ENCODE results near the gene AOC3. TPM values are rescaled to one million over a fixed set of nuclear protein-coding genes. Genes with fewer than 3 reads are reported as not detected.
A peak's percentile ranks its signal among the peaks of the same experiment; 100 is the strongest.
"Not testable (repeated sequence)": the region's sequence is repeated elsewhere in the genome, so short reads cannot be mapped to it uniquely, and the experiment has no call there.

AOC3 gene
- total RNA-seq, 1 experiment from 2014 or later: 0.17 TPM

- DNase-seq (ENCODE audit: low read depth): peak; percentile 56
Observed at GRCh38 chr17:42843358-42843934, 7.6 kb upstream of the AOC3 start.

DNA sequence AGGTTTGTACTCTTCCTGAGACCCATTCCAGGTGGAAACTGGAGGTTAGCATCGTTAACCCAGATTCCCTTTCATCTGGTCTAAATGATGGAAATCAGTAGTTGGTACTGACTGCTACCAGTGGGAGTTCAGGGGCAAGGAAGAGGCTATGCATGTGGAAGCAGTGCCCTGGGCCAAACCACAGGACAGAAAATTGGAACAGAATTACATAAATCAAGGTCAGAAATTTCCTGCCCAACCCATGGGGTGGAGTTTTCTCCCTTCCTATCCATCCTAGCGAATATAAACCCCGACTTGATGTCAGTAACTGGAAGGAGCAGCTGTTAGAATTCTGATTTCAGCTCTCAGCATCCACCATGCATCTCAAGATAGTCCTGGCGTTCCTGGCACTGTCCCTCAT, 6.7 kb upstream of the AOC3 start, which contains the start of gene AOC2:
AOC2 (plus strand) TSS at position 310 of the 400 bp plus-strand sequence; CDS start at position 357, 47 bp downstream.
- no peak for DNase-seq (ENCODE audit: low read depth)

- DNase-seq (ENCODE audit: low read depth): no peak
Observed at GRCh38 chr17:42844761-42845555, 6.0 kb upstream of the AOC3 start.

DNA sequence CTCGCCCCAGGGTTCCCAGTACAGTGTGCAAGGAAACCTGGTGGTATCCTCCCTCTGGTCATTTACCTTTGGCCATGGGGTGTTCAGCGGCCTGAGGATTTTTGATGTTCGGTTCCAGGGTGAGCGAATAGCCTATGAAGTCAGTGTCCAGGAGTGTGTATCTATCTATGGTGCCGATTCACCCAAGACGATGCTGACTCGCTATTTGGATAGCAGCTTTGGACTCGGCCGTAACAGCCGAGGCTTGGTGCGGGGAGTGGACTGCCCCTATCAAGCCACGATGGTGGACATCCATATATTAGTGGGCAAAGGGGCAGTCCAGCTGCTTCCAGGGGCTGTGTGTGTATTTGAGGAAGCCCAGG, 5.5 kb upstream of the AOC3 start:
- no peak for DNase-seq (ENCODE audit: low read depth)

- DNase-seq (ENCODE audit: low read depth): peak; percentile 61
Observed at GRCh38 chr17:42845918-42846593, 4.9 kb upstream of the AOC3 start.

DNA sequence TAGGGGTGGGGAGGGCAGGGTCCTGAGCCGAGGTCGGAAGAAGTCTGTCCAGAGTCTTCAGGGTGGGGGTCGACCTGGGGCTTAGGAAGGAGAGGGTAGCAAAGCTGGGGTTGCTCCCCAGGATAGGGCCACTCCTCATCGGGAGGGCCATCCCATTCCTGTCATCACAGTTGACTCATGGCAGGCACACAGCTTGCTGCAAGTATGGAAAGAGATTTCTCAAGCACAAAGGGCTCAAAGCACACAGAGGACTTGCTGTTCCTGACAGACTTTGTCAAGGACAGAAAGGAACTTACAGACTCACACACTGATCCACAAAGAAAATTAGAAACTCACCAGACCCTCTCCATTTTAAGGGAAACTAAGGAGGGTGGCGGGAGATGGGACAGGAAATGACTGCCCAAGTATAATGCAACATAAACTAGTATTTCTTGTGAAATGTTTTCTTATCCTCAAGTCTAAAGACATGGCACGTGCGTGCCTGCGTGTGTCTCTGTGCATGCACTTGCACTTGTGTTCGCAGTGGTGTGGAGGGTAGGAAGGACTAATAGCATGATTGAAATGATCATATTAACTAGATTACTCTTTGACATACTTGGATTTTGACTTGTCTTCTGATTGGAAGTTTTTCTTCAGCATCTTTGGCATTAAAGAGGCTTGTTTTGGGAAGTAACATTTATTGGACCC, 4.3 kb upstream of the AOC3 start:
- peak; percentile 54 for DNase-seq (ENCODE audit: low read depth)

- no peak for DNase-seq (ENCODE audit: low read depth)
Observed at GRCh38 chr17:42848093-42848492, 2.9 kb upstream of the AOC3 start.

- DNase-seq (ENCODE audit: low read depth): no peak
Observed at GRCh38 chr17:42849031-42849430, 2.0 kb upstream of the AOC3 start.

GRCh38 chr17:42849451-42850181, 1.4 kb upstream of the AOC3 start:
- no peak for DNase-seq (ENCODE audit: low read depth)

DNA sequence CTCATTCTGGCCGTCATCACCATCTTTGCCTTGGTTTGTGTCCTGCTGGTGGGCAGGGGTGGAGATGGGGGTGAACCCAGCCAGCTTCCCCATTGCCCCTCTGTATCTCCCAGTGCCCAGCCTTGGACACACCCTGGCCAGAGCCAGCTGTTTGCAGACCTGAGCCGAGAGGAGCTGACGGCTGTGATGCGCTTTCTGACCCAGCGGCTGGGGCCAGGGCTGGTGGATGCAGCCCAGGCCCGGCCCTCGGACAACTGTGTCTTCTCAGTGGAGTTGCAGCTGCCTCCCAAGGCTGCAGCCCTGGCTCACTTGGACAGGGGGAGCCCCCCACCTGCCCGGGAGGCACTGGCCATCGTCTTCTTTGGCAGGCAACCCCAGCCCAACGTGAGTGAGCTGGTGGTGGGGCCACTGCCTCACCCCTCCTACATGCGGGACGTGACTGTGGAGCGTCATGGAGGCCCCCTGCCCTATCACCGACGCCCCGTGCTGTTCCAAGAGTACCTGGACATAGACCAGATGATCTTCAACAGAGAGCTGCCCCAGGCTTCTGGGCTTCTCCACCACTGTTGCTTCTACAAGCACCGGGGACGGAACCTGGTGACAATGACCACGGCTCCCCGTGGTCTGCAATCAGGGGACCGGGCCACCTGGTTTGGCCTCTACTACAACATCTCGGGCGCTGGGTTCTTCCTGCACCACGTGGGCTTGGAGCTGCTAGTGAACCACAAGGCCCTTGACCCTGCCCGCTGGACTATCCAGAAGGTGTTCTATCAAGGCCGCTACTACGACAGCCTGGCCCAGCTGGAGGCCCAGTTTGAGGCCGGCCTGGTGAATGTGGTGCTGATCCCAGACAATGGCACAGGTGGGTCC, 607 bp downstream of the AOC3 start:
- not testable (repeated sequence) for DNase-seq (ENCODE audit: low read depth)

DNA sequence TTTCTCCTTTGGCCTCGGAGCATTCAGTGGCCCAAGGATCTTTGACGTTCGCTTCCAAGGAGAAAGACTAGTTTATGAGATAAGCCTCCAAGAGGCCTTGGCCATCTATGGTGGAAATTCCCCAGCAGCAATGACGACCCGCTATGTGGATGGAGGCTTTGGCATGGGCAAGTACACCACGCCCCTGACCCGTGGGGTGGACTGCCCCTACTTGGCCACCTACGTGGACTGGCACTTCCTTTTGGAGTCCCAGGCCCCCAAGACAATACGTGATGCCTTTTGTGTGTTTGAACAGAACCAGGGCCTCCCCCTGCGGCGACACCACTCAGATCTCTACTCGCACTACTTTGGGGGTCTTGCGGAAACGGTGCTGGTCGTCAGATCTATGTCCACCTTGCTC, 1.4 kb downstream of the AOC3 start:
- DNase-seq (ENCODE audit: low read depth): no peak

- DNase-seq (ENCODE audit: low read depth): no peak
Observed at GRCh38 chr17:42853004-42853403, 2.0 kb downstream of the AOC3 start.

GRCh38 chr17:42853597-42853967, 2.6 kb downstream of the AOC3 start:
- no peak for DNase-seq (ENCODE audit: low read depth)

DNA sequence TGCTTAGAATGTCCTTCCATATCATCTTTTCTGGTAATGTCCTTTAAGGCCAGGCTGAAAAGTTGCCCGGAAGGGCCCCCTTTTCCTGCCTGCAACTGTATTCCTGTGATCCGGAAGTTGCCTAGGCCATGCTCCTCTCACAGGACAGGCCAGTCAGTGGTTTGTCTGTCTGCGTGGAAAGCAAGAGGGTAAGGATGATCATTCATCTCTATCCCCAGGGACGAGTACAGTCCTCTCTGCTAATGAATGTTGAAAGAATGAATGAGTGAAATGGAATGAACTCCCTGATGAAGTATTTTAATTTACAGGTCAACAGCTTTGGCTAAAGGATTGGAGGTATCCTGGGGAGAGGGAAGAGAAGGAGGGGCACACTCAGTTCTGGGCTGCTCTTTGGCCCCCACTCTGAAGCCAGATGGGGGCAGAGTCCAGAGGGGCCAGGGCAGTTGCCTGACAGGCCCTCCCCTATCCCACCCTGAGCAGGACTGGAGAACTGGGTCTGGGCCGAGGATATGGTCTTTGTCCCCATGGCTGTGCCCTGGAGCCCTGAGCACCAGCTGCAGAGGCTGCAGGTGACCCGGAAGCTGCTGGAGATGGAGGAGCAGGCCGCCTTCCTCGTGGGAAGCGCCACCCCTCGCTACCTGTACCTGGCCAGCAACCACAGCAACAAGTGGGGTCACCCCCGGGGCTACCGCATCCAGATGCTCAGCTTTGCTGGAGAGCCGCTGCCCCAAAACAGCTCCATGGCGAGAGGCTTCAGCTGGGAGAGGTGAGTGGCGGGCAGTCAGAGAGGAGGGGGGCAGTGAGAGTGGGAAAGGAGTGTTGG, 3.2 kb downstream of the AOC3 start:
- DNase-seq (ENCODE audit: low read depth): no peak

- no peak for DNase-seq (ENCODE audit: low read depth)
Observed at GRCh38 chr17:42855048-42855596, 4.1 kb downstream of the AOC3 start.

DNA sequence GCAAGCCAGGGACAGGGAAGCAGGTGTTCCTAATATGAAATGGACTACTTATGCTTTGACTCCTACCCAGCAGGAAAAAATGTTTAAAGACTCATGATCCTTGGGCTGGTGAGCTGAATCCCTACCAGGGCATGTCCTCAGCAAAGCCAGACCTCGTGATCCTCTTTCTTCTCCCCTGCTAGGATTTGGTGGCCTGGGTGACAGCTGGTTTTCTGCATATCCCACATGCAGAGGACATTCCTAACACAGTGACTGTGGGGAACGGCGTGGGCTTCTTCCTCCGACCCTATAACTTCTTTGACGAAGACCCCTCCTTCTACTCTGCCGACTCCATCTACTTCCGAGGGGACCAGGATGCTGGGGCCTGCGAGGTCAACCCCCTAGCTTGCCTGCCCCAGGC, 5.1 kb downstream of the AOC3 start:
- DNase-seq (ENCODE audit: low read depth): not testable (repeated sequence)

- DNase-seq (ENCODE audit: low read depth): not testable (repeated sequence)
Observed at GRCh38 chr17:42856516-42856915, 5.5 kb downstream of the AOC3 start.

- DNase-seq (ENCODE audit: low read depth): no peak
Observed at GRCh38 chr17:42857389-42857788, 6.4 kb downstream of the AOC3 start.

DNA sequence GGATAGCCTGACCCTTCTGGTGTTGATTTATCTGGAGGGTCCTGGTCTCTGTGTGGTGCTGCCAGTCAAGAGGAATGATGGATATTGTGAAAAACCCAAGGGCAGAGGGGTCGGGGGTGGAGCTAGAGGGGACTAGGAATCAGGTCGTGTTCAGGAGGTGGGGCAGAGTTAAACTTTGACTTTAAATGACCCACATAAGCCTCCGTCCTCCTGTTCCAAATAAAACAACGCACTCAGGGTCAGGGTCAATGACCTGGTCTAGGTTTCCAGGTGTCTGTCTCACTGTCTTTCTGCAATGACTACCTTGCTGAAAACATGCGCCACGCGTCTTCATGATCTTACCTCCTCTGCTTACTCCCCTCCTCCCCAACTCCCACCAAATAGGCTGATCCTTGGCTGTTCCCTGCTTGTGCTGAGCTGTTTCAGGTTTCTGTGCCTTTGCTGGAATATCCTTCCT, 14.7 kb downstream of the AOC3 start:
- DNase-seq (ENCODE audit: low read depth): no peak
